Activated CD4-positive, alpha-beta T cell treated with anti-CD3 and anti-CD28 coated beads, Interleukin-2, amount 10 ng/mL, durations not matched to agents 7 days and 5 days (primary cell): ENCODE data around the gene RPS13. TPM values are rescaled to one million over a fixed set of nuclear protein-coding genes. Genes with fewer than 3 reads are reported as not detected.
"Not testable (repeated sequence)": the region's sequence is repeated elsewhere in the genome, so short reads cannot be mapped to it uniquely, and the experiment has no call there.

Experiments
- CTCF ChIA-PET: fragments of 350-600 bp; sonication (Branson Sonifier 250); formaldehyde crosslinking; loops from one replicate; lab custom pipeline; 2021; ENCODE audit warnings: antibody characterized with exemption; lab: Charles Lee
- POLR2A ChIA-PET: fragments of 350-600 bp; sonication (Branson Sonifier 250); formaldehyde crosslinking; loops from one replicate; lab custom pipeline; 2021; ENCODE audit warnings: antibody characterized with exemption; lab: Charles Lee
- DNase-seq: peaks from one replicate; pipeline ENCODE4 v3.0.0-alpha.2; 2020
- H3K27ac Mint-ChIP-seq: one replicate; pipeline ENCODE4 v1.8.0; 2021; ENCODE audit warnings: mild to moderate bottlenecking, moderate library complexity, mixed read lengths
- H3K27me3 Mint-ChIP-seq: one replicate; pipeline ENCODE4 v1.8.0; 2021; ENCODE audit warnings: mixed read lengths
- H3K36me3 Mint-ChIP-seq: one replicate; pipeline ENCODE4 v1.8.0; 2021; ENCODE audit warnings: low read depth, mixed read lengths
- H3K4me1 Mint-ChIP-seq: one replicate; pipeline ENCODE4 v1.8.0; 2021; ENCODE audit warnings: mixed read lengths
- H3K4me3 Mint-ChIP-seq: one replicate; pipeline ENCODE4 v1.8.0; 2021; ENCODE audit warnings: mild to moderate bottlenecking, moderate library complexity, mixed read lengths
- H3K9me3 Mint-ChIP-seq: one replicate; pipeline ENCODE4 v1.8.0; 2021; ENCODE audit warnings: mixed read lengths
- total RNA-seq, 2 experiments: library from RNA; stranded (reverse); gene quantifications; one replicate each; pipeline ENCODE4 v1.2.3, GENCODE V29; 2021

The RPS13 gene
- total RNA-seq, 2 experiments from 2014 or later: 944 to 1,094 TPM

- H3K4me1 Mint-ChIP-seq: peaks cover 44% of the 10 kb centered on the region
- no peak for DNase-seq
- H3K27me3 Mint-ChIP-seq: no peaks in the 10 kb centered on the region
- no peaks in the 10 kb centered on the region for H3K9me3 Mint-ChIP-seq
- H3K4me3 Mint-ChIP-seq: peak overlapping the region; percentile 96
- POLR2A ChIA-PET: interaction anchor here (0.7 kb wide), 1 partner anchor 218 kb away, joined by 7 read pairs; no protein-coding TSS in a partner anchor
- no peak overlapping the region for H3K27ac Mint-ChIP-seq
- H3K36me3 Mint-ChIP-seq: peaks cover 41% of the 10 kb centered on the region
- CTCF ChIA-PET: interaction anchor here (0.8 to 1.4 kb wide), 2 partner anchors 12 to 139 kb away, joined by 3 to 4 read pairs; no protein-coding TSS in a partner anchor
Observed at GRCh38 chr11:17075506-17075905, 2.0 kb downstream of the RPS13 start.

- Mint-ChIP-seq H3K4me3 (no peak overlapping the region), H3K4me1 (peaks cover 34% of the 10 kb centered on the region), H3K9me3 (no peaks in the 10 kb centered on the region), H3K27me3 (no peaks in the 10 kb centered on the region), H3K27ac (no peak overlapping the region), H3K36me3 (peaks cover 41% of the 10 kb centered on the region)
- POLR2A ChIA-PET: no interaction called here
- no peak for DNase-seq
- CTCF ChIA-PET: no interaction called here
Observed at GRCh38 chr11:17073370-17074027, 4.0 kb downstream of the RPS13 start.

GRCh38 chr11:17067417-17067816, 10.1 kb downstream of the RPS13 start:
- Mint-ChIP-seq H3K9me3 (no peaks in the 10 kb centered on the region), H3K36me3 (no peaks in the 10 kb centered on the region), H3K27ac (no peak overlapping the region), H3K4me1 (peaks cover 1% of the 10 kb centered on the region), H3K4me3 (no peak overlapping the region), H3K27me3 (no peaks in the 10 kb centered on the region)
- ChIA-PET POLR2A (no interaction called here), CTCF (interaction anchor here (1.5 kb wide), 1 partner anchor 121 kb away, joined by 3 read pairs; no protein-coding TSS in a partner anchor)
- no peak for DNase-seq

GRCh38 chr11:17066691-17067090, 10.8 kb downstream of the RPS13 start:
- POLR2A ChIA-PET: no interaction called here
- Mint-ChIP-seq H3K4me1 (peaks cover 1% of the 10 kb centered on the region), H3K27me3 (no peaks in the 10 kb centered on the region), H3K4me3 (no peak overlapping the region), H3K36me3 (no peaks in the 10 kb centered on the region), H3K9me3 (no peaks in the 10 kb centered on the region), H3K27ac (no peak overlapping the region)
- no peak for DNase-seq
- CTCF ChIA-PET: interaction anchor here (1.5 kb wide), 1 partner anchor 120 kb away, joined by 3 read pairs; no protein-coding TSS in a partner anchor

GRCh38 chr11:17063171-17064002, 14.1 kb downstream of the RPS13 start:
- Mint-ChIP-seq H3K27ac (no peak overlapping the region), H3K9me3 (no peaks in the 10 kb centered on the region), H3K27me3 (no peaks in the 10 kb centered on the region), H3K36me3 (no peaks in the 10 kb centered on the region), H3K4me1 (no peaks in the 10 kb centered on the region), H3K4me3 (no peak overlapping the region)
- ChIA-PET CTCF (interaction anchor here (0.7 to 1.2 kb wide), 8 partner anchors 13 to 278 kb away, joined by 3 to 7 read pairs (median 3); no protein-coding TSS in a partner anchor), POLR2A (no interaction called here)
- peak; percentile 41 for DNase-seq

GRCh38 chr11:17051146-17051545, 26.3 kb downstream of the RPS13 start:
- H3K27ac Mint-ChIP-seq, POLR2A ChIA-PET, CTCF ChIA-PET, H3K4me1 Mint-ChIP-seq, DNase-seq, H3K27me3 Mint-ChIP-seq, H3K4me3 Mint-ChIP-seq, H3K36me3 Mint-ChIP-seq, H3K9me3 Mint-ChIP-seq: not testable (repeated sequence)

GRCh38 chr11:17048491-17048890, 29.0 kb downstream of the RPS13 start:
- DNase-seq, POLR2A ChIA-PET, H3K4me1 Mint-ChIP-seq, H3K9me3 Mint-ChIP-seq, H3K27ac Mint-ChIP-seq, H3K4me3 Mint-ChIP-seq, H3K36me3 Mint-ChIP-seq, H3K27me3 Mint-ChIP-seq: not testable (repeated sequence)
- CTCF ChIA-PET: interaction anchor here (1.0 kb wide), 1 partner anchor 71 kb away, joined by 3 read pairs; no protein-coding TSS in a partner anchor

- Mint-ChIP-seq H3K27me3 (no peaks in the 10 kb centered on the region), H3K36me3 (no peaks in the 10 kb centered on the region), H3K27ac (no peak overlapping the region), H3K4me1 (no peaks in the 10 kb centered on the region), H3K9me3 (no peaks in the 10 kb centered on the region), H3K4me3 (no peak overlapping the region)
- no peak for DNase-seq
- POLR2A ChIA-PET: no interaction called here
- CTCF ChIA-PET: no interaction called here
Observed at GRCh38 chr11:17046690-17047089, 30.8 kb downstream of the RPS13 start.

GRCh38 chr11:17036666-17037658, 40.5 kb downstream of the RPS13 start:
- Mint-ChIP-seq H3K27me3 (no peaks in the 10 kb centered on the region), H3K36me3 (no peaks in the 10 kb centered on the region), H3K4me3 (no peak overlapping the region), H3K9me3 (peaks cover 6% of the 10 kb centered on the region), H3K4me1 (no peaks in the 10 kb centered on the region), H3K27ac (no peak overlapping the region)
- POLR2A ChIA-PET: no interaction called here
- no peak for DNase-seq
- CTCF ChIA-PET: interaction anchor here (0.9 kb wide), 1 partner anchor 36 kb away, joined by 4 read pairs; no protein-coding TSS in a partner anchor

- H3K9me3 Mint-ChIP-seq, CTCF ChIA-PET, H3K4me1 Mint-ChIP-seq, H3K4me3 Mint-ChIP-seq, DNase-seq, H3K27me3 Mint-ChIP-seq, POLR2A ChIA-PET, H3K27ac Mint-ChIP-seq, H3K36me3 Mint-ChIP-seq: not testable (repeated sequence)
Observed at GRCh38 chr11:17034027-17034426, 43.4 kb downstream of the RPS13 start.

GRCh38 chr11:17026487-17027082, 50.9 kb downstream of the RPS13 start:
- Mint-ChIP-seq H3K36me3 (no peaks in the 10 kb centered on the region), H3K9me3 (no peaks in the 10 kb centered on the region)

GRCh38 chr11:17024924-17025323, 52.5 kb downstream of the RPS13 start:
- DNase-seq: no peak
- CTCF ChIA-PET: no interaction called here
- no peak overlapping the region for H3K4me3 Mint-ChIP-seq

More at GRCh38 chr11:17026487-17027082, 50.9 kb downstream of the RPS13 start:
- no peak overlapping the region for H3K4me3 Mint-ChIP-seq
- no peak for DNase-seq
- ChIA-PET CTCF (no interaction called here), POLR2A (no interaction called here)
- peaks cover 4% of the 10 kb centered on the region for H3K27me3 Mint-ChIP-seq
- H3K4me1 Mint-ChIP-seq: no peaks in the 10 kb centered on the region
- no peak overlapping the region for H3K27ac Mint-ChIP-seq

More at GRCh38 chr11:17024924-17025323, 52.5 kb downstream of the RPS13 start:
- Mint-ChIP-seq H3K4me1 (no peaks in the 10 kb centered on the region), H3K36me3 (no peaks in the 10 kb centered on the region), H3K9me3 (no peaks in the 10 kb centered on the region), H3K27ac (no peak overlapping the region), H3K27me3 (no peaks in the 10 kb centered on the region)
- POLR2A ChIA-PET: no interaction called here
